ENCODE data around the gene OR4K5.

The OR4K5 gene

DNA sequence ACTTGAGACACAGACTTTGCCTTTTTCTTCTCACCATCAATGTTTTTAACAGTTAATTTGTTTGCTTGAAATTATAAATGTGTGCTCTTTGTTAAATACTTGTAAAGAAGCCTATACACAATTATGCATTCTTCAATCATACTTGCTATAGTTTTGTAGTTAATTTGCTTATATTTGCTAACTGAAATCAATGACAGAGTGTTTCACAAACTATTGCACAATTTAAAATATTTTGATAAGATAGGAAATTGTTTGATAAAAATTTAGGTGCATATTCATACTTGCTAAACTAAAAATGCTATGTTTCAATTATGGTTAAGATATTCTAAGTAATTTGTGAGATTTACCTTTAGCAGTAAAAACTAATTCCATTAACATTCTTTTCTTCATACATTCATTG is 13.7 kb upstream of the OR4K5 start:
- no peaks in the 10 kb centered on the region for H3K9me3 ChIP-seq (ENCODE audit: insufficient read depth, low read length)
- no peaks in the 10 kb centered on the region for H3K4me1 ChIP-seq (ENCODE audit: insufficient read depth, insufficient read length)
- DNase-seq (ENCODE audit: low read depth, low spot score): no peak
- H3K9ac ChIP-seq (ENCODE audit: insufficient read length, low read depth): no peak overlapping the region
- H3K4me3 ChIP-seq (ENCODE audit: insufficient read length, low read depth): no peak overlapping the region
- no peak for TF ChIP-seq YY1 (IDR thresholded peaks at IDR 0.05; ENCODE audit: insufficient read depth, insufficient read length)
- TF ChIP-seq ZNF274 (IDR thresholded peaks at IDR 0.05; ENCODE audit: low read depth, low read length): no peak
- TF ChIP-seq SUZ12 (IDR thresholded peaks at IDR 0.05; ENCODE audit: extremely low read depth, insufficient read depth, insufficient read length): no peak
- H3K27me3 ChIP-seq (ENCODE audit: insufficient read depth, insufficient read length): no peaks in the 10 kb centered on the region
- no peaks in the 10 kb centered on the region for H3K36me3 ChIP-seq (ENCODE audit: insufficient read depth, insufficient read length, low read length)

GRCh38 chr14:19911114-19911513 is 9.3 kb upstream of the OR4K5 start:
- no peaks in the 10 kb centered on the region for H3K27me3 ChIP-seq (ENCODE audit: insufficient read depth, insufficient read length)
- H3K36me3 ChIP-seq (ENCODE audit: insufficient read depth, insufficient read length, low read length): no peaks in the 10 kb centered on the region
- no peak overlapping the region for H3K9ac ChIP-seq (ENCODE audit: insufficient read length, low read depth)
- TF ChIP-seq SUZ12 (IDR thresholded peaks at IDR 0.05; ENCODE audit: extremely low read depth, insufficient read depth, insufficient read length): no peak
- no peak for TF ChIP-seq ZNF274 (IDR thresholded peaks at IDR 0.05; ENCODE audit: low read depth, low read length)
- no peak for TF ChIP-seq YY1 (IDR thresholded peaks at IDR 0.05; ENCODE audit: insufficient read depth, insufficient read length)
- no peak overlapping the region for H3K4me3 ChIP-seq (ENCODE audit: insufficient read length, low read depth)
- H3K4me1 ChIP-seq (ENCODE audit: insufficient read depth, insufficient read length): no peaks in the 10 kb centered on the region
- no peak for DNase-seq (ENCODE audit: low read depth, low spot score)
- H3K9me3 ChIP-seq (ENCODE audit: insufficient read depth, low read length): no peaks in the 10 kb centered on the region

DNA sequence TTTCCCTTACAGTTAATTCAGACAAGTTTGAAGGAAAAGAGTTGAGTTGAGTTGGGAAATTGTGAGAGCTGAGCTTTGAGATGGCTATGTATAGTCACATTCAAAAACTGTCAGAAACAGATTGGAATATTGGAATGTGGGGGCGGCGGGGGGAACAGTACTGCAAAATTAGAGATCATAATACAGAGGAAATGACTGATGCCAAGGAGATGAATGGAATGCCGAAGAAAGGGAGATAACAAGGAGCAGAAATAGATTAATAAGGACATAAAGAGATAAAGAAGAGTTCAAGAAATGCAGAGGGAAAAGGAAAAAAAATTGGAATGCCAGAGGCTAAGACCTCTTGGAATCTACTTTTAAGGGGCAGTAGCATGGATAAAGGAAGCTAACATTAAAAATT is 3.2 kb upstream of the OR4K5 start:
- H3K27me3 ChIP-seq (ENCODE audit: insufficient read depth, insufficient read length): no peaks in the 10 kb centered on the region
- H3K9me3 ChIP-seq (ENCODE audit: insufficient read depth, low read length): no peaks in the 10 kb centered on the region
- no peak overlapping the region for H3K4me3 ChIP-seq (ENCODE audit: insufficient read length, low read depth)
- no peak overlapping the region for H3K9ac ChIP-seq (ENCODE audit: insufficient read length, low read depth)
- no peaks in the 10 kb centered on the region for H3K4me1 ChIP-seq (ENCODE audit: insufficient read depth, insufficient read length)
- H3K36me3 ChIP-seq (ENCODE audit: insufficient read depth, insufficient read length, low read length): no peaks in the 10 kb centered on the region
- DNase-seq (ENCODE audit: low read depth, low spot score): no peak
- TF ChIP-seq YY1 (IDR thresholded peaks at IDR 0.05; ENCODE audit: insufficient read depth, insufficient read length) (no peak), SUZ12 (IDR thresholded peaks at IDR 0.05; ENCODE audit: extremely low read depth, insufficient read depth, insufficient read length) (no peak), ZNF274 (IDR thresholded peaks at IDR 0.05; ENCODE audit: low read depth, low read length) (no peak)

- Histone ChIP-seq H3K4me1 (ENCODE audit: insufficient read depth, insufficient read length) (no peaks in the 10 kb centered on the region), H3K27me3 (ENCODE audit: insufficient read depth, insufficient read length) (no peaks in the 10 kb centered on the region), H3K4me3 (ENCODE audit: insufficient read length, low read depth) (no peak overlapping the region), H3K36me3 (ENCODE audit: insufficient read depth, insufficient read length, low read length) (no peaks in the 10 kb centered on the region), H3K9ac (ENCODE audit: insufficient read length, low read depth) (no peak overlapping the region), H3K9me3 (ENCODE audit: insufficient read depth, low read length) (no peaks in the 10 kb centered on the region)
- no peak for DNase-seq (ENCODE audit: low read depth, low spot score)
- no peak for TF ChIP-seq ZNF274 (IDR thresholded peaks at IDR 0.05; ENCODE audit: low read depth, low read length)
- no peak for TF ChIP-seq YY1 (IDR thresholded peaks at IDR 0.05; ENCODE audit: insufficient read depth, insufficient read length)
- no peak for TF ChIP-seq SUZ12 (IDR thresholded peaks at IDR 0.05; ENCODE audit: extremely low read depth, insufficient read depth, insufficient read length)
Observed at GRCh38 chr14:19917955-19918518, 2.4 kb upstream of the OR4K5 start.

DNA sequence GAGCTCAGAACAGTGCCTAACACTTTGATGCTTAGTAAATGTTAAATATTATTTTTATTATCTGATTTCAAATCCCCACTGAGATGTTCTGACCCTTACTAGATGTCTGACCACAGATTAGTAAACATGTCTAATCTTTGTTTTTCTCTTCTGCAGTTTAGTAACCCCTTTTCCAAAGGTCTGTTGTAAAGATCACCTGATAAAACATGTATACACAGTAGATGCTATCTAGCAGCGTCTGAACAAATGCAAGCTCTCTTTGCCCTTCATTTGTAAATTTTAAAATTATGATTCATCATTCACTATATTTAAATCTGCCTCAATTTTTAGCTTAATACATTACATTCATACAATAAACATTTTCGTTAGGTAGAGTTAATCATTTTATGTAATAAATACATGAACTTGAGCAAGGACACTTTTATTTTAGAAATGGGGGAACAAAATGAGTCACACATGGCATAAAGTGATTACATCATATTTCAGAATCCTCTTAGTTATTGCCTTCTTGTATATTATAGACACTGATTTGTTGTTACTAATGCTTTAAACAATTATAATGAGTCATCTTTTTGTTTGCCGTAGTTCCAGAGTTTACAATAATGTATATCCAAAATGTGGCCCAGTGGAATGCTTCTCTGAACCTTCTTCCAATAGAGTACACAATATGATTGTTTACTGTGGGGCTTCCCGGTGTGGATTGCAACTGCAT is 1.7 kb upstream of the OR4K5 start:
- DNase-seq (ENCODE audit: low read depth, low spot score): no peak
- Histone ChIP-seq H3K4me1 (ENCODE audit: insufficient read depth, insufficient read length) (no peaks in the 10 kb centered on the region), H3K9me3 (ENCODE audit: insufficient read depth, low read length) (no peaks in the 10 kb centered on the region), H3K4me3 (ENCODE audit: insufficient read length, low read depth) (no peak overlapping the region), H3K36me3 (ENCODE audit: insufficient read depth, insufficient read length, low read length) (no peaks in the 10 kb centered on the region), H3K27me3 (ENCODE audit: insufficient read depth, insufficient read length) (no peaks in the 10 kb centered on the region), H3K9ac (ENCODE audit: insufficient read length, low read depth) (no peak overlapping the region)
- no peak for TF ChIP-seq SUZ12 (IDR thresholded peaks at IDR 0.05; ENCODE audit: extremely low read depth, insufficient read depth, insufficient read length)
- no peak for TF ChIP-seq ZNF274 (IDR thresholded peaks at IDR 0.05; ENCODE audit: low read depth, low read length)
- no peak for TF ChIP-seq YY1 (IDR thresholded peaks at IDR 0.05; ENCODE audit: insufficient read depth, insufficient read length)

- no peak for DNase-seq (ENCODE audit: low read depth, low spot score)
- no peak within 1 kb of the TSS for H3K9ac ChIP-seq (ENCODE audit: insufficient read length, low read depth)
- no peaks in the 10 kb centered on the region for H3K4me1 ChIP-seq (ENCODE audit: insufficient read depth, insufficient read length)
- no peaks in the 10 kb centered on the region for H3K9me3 ChIP-seq (ENCODE audit: insufficient read depth, low read length)
- no peak for TF ChIP-seq ZNF274 (IDR thresholded peaks at IDR 0.05; ENCODE audit: low read depth, low read length)
- no peak for TF ChIP-seq YY1 (IDR thresholded peaks at IDR 0.05; ENCODE audit: insufficient read depth, insufficient read length)
- no peak for TF ChIP-seq SUZ12 (IDR thresholded peaks at IDR 0.05; ENCODE audit: extremely low read depth, insufficient read depth, insufficient read length)
- no peaks in the 10 kb centered on the region for H3K36me3 ChIP-seq (ENCODE audit: insufficient read depth, insufficient read length, low read length)
- no peaks in the 10 kb centered on the region for H3K27me3 ChIP-seq (ENCODE audit: insufficient read depth, insufficient read length)
- H3K4me3 ChIP-seq (ENCODE audit: insufficient read length, low read depth): no peak within 1 kb of the TSS
Observed at GRCh38 chr14:19930617-19931016, 10.2 kb downstream of the OR4K5 start, which contains the start of gene OR4K1. Gene OR4K1, plus strand, starts transcription at chr14:19930917. Its CDS starts 4,750 bp downstream, at chr14:19935667.

DNA sequence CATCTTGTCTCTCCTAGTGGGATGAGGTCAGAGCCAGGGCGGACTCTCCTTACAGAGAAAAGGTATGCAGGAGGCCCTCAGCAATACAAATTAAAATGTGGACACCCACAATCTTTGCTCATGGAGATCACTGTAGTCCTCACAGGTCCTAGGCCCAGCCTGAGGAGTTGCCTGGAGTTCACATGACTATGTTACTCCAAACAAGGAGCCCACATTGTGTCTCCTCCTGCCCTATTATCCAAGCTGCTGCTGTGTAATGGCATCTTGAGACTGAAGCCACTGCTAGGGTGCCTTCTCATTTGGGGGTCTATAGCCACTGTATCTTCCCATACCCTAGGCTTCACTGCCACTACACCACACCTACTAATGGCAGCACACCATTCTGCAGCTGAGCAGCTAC is 21.3 kb downstream of the OR4K5 start:
- TF ChIP-seq SUZ12 (IDR thresholded peaks at IDR 0.05; ENCODE audit: extremely low read depth, insufficient read depth, insufficient read length): no peak
- no peak for TF ChIP-seq YY1 (IDR thresholded peaks at IDR 0.05; ENCODE audit: insufficient read depth, insufficient read length)
- TF ChIP-seq ZNF274 (IDR thresholded peaks at IDR 0.05; ENCODE audit: low read depth, low read length): no peak

More for the DNA sequence above, 21.3 kb downstream of the OR4K5 start:
- Histone ChIP-seq H3K9me3 (ENCODE audit: insufficient read depth, low read length) (no peaks in the 10 kb centered on the region), H3K4me3 (ENCODE audit: insufficient read length, low read depth) (no peak overlapping the region), H3K9ac (ENCODE audit: insufficient read length, low read depth) (no peak overlapping the region), H3K4me1 (ENCODE audit: insufficient read depth, insufficient read length) (no peaks in the 10 kb centered on the region), H3K27me3 (ENCODE audit: insufficient read depth, insufficient read length) (no peaks in the 10 kb centered on the region), H3K36me3 (ENCODE audit: insufficient read depth, insufficient read length, low read length) (no peaks in the 10 kb centered on the region)
- DNase-seq (ENCODE audit: low read depth, low spot score): no peak
